Mononuclear cell (primary cell): ENCODE data around the gene SLC35F1. TPM values are rescaled to one million over a fixed set of nuclear protein-coding genes. Genes with fewer than 3 reads are reported as not detected.
"Not testable (repeated sequence)": the region's sequence is repeated elsewhere in the genome, so short reads cannot be mapped to it uniquely, and the experiment has no call there.

ENCODE experiments used
- H3K27me3 ChIP-seq: 2 replicates; pipeline ENCODE4 v1.6.0; 2011; ENCODE audit warnings: low read length, control low read depth; ENCODE audit not compliant: insufficient read depth
- H3K4me1 ChIP-seq: 2 replicates; pipeline ENCODE4 v1.5.1; 2011; ENCODE audit warnings: mild to moderate bottlenecking, low read length, control low read depth; ENCODE audit not compliant: insufficient read depth
- H3K4me3 ChIP-seq: 2 replicates; pipeline ENCODE4 v1.5.1; 2011; ENCODE audit warnings: mild to moderate bottlenecking, low read length, moderate library complexity
- H3K9me3 ChIP-seq: 2 replicates; pipeline ENCODE4 v1.5.1; 2011; ENCODE audit warnings: low read depth, mild to moderate bottlenecking, control low read depth, low read length
- total RNA-seq: library from RNA; depleted of rRNA; stranded (reverse); fragments of >200 nt; gene quantifications from one replicate; pipeline ENCODE4 v1.2.3, GENCODE V29; 2012

SLC35F1 gene
- total RNA-seq, 1 donor, result not detected

DNA sequence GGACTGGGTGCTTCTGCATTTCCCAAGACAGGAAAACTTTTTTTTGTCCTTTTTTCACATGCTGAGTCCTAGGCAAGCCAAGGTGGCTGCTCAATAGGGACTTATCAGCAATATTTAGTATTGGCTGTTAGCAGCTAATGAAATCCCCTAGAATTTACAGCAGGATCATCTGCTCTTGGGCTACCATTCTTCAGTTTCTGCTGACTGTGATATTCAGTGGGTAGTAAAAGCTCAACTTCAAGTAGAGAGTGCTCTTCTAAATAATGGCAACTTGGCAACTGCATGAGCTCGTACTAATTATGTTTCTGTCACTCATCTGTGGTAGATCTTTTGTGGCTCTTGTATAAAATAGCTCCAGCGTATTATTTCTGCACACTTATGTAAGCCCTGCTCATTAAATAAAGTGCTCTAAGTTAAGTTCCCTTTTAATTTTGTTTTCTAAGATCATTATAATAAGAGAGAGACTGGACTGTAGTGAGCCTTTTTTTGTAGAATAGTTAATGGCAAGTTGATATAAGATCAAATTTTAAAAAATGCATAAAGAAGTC, 110.3 kb downstream of the SLC35F1 start:
- no peaks in the 10 kb centered on the region for H3K27me3 ChIP-seq
- no peaks in the 10 kb centered on the region for H3K9me3 ChIP-seq
- H3K4me1 ChIP-seq, result no peaks in the 10 kb centered on the region
- no peak overlapping the region for H3K4me3 ChIP-seq

DNA sequence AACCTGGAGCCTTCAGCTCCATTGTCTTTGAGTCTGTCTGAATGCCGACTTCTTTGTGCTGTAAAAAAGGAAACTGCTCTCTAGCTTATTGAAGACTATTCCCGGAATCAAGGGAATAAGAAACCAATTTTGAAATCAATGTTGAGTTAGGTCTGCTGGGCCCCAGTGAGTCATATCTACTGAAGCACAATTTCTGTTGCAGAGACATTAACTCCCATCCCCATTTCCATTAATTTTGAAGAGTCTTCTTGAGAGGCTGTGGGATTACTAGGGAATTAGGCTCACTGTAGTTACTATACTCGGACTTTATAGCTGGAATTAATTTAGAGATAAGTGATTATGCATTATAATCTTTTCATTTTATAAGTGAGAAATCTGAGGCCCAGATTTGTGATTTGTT, 116.7 kb downstream of the SLC35F1 start:
- Histone ChIP-seq H3K9me3 (no peaks in the 10 kb centered on the region), H3K27me3 (no peaks in the 10 kb centered on the region)

DNA sequence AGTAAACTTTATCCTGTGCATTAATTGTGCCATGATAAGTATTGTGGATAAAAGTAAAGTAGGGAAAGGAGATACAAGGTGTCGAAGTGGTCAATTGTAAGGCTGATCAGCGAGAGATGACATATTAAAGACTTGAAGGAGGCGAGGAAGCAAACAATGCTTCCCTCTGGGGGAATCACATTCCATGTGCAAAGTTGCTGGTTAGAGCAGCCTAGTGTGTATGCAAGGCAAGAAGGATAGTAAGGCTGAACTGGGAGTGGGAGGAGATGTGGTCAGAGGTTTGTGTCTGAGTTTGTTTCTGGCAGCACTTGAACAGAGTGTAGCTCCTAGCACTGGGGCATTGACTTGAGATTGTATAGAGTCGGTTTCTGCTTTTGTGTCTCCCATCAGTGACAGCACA, 122.9 kb downstream of the SLC35F1 start:
- no peaks in the 10 kb centered on the region for H3K27me3 ChIP-seq
- no peaks in the 10 kb centered on the region for H3K4me1 ChIP-seq
- H3K9me3 ChIP-seq, result no peaks in the 10 kb centered on the region
- no peak overlapping the region for H3K4me3 ChIP-seq

More for the DNA sequence above, 116.7 kb downstream of the SLC35F1 start:
- Histone ChIP-seq H3K4me3 (no peak overlapping the region), H3K4me1 (no peaks in the 10 kb centered on the region)

DNA sequence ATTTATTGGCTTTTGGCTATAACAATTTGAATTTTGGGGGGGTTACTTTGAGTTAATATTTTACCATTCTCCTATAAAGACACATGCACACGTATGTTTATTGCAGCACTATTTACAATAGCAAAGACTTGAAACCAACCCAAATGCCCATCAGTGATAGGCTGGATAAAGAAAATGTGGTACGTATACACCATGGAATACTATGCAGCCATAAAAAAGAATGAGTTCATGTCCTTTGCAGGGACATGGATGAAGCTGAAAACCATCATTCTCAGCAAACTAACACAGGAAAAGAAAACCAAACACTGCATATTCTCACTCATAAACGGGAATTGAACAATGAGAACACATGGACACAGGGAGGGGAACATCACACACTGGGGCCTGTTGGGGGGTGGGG, 130.4 kb downstream of the SLC35F1 start:
- not testable (repeated sequence) for H3K4me1 ChIP-seq, H3K9me3 ChIP-seq, H3K4me3 ChIP-seq, H3K27me3 ChIP-seq

DNA sequence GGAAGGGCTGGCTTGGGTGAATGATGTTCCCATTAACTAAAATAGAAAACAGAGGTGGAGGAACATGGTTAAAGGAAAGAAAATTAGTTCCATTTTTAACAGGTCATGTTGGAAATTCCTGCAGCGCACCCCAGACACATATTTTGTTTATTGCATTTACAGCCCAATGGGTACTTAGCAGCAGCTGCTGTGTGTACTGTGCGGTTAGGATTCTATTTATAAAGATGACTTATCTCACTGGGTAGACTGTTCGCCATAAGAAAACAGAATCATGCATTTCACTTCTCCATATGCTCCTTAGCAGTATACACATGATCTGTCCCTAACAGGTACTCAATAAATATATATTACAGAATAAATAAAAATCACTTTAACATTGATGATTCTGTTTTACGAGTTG, 135.8 kb downstream of the SLC35F1 start:
- Histone ChIP-seq H3K4me3 (no peak overlapping the region), H3K9me3 (no peaks in the 10 kb centered on the region), H3K27me3 (no peaks in the 10 kb centered on the region), H3K4me1 (no peaks in the 10 kb centered on the region)

DNA sequence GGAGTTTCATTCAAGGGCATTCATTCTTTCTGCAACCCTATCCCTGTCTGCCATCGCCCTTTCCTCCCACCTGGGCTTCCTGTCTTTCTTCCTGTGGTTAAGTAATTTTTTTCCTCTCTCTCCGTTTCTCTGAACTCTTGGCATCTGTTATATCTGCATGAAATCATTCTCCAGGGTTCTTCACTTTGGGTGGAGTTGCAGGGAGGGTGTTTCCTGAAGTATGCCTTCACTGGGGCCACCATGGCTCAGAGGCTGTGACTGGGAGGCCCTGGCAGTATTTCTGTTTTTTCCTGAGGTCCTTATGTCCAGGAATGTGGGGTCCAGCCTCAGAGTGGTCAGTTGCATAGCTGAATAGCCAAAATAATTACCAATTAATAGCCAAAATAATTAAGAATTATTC, 137.2 kb downstream of the SLC35F1 start:
- Histone ChIP-seq H3K9me3 (no peaks in the 10 kb centered on the region), H3K27me3 (no peaks in the 10 kb centered on the region), H3K4me3 (no peak overlapping the region), H3K4me1 (no peaks in the 10 kb centered on the region)

DNA sequence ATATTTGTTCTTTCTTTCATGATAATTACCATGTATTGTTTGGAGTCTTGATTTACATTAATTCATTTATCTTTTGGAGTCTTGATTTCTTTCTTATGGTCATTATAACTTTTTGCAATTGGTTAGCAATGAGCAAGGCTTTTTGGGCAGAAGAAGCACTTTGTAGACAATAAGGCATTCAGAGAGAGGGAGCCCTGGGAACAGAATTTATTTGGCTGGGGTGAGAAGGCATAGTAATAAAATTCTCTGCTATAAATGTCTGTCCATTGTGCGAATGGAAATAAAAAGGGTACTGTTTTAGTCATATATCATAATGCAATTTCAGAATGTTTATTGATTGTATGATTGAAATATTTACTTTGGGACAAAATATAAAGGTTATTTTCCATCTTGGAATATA, 147.0 kb downstream of the SLC35F1 start:
- Histone ChIP-seq H3K27me3 (no peaks in the 10 kb centered on the region), H3K4me1 (no peaks in the 10 kb centered on the region), H3K4me3 (no peak overlapping the region)

DNA sequence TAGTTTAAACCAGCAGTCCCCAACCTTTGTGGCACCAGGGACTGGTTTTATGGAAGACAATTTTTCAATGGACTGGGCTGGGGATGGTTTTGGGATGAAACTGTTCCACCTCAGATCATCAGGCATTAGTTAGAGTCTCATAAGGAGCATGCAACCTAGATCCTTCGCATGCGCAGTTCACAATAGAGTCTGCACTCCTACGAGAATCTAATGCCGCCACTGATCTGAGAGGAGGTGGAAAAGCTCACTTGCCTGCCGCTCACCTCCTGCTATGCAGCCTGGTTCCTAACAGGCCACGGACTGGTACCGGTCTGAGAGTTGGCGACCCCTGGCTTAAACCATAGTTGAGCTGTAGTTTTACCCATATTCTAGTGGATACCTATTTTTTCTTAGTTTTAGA, 154.6 kb downstream of the SLC35F1 start:
- no peaks in the 10 kb centered on the region for H3K27me3 ChIP-seq
- no peaks in the 10 kb centered on the region for H3K9me3 ChIP-seq
- no peaks in the 10 kb centered on the region for H3K4me1 ChIP-seq
- no peak overlapping the region for H3K4me3 ChIP-seq

More for the DNA sequence above, 147.0 kb downstream of the SLC35F1 start:
- no peaks in the 10 kb centered on the region for H3K9me3 ChIP-seq

DNA sequence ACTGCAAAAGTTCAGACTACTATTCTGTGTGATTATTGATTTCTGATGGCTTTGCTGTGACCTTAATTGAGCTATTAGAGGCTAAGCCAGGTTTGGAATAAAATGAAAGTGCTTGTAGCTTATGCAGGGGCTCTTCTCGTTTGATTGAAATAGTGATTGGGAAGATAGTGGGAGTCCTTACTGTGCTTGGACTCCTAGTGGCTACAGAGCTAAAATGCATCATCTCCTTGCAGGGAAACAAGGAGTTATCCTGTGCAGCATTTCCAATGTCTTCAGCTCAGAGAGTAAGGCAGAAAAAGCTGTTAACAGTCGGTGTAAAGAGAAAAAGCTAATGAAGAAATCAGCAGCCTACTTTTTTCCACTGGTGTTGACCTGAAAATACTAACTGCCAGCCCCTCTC, 173.5 kb downstream of the SLC35F1 start:
- H3K27me3 ChIP-seq, result no peaks in the 10 kb centered on the region
- H3K4me1 ChIP-seq, result no peaks in the 10 kb centered on the region
- no peak overlapping the region for H3K4me3 ChIP-seq
- H3K9me3 ChIP-seq, result no peaks in the 10 kb centered on the region

DNA sequence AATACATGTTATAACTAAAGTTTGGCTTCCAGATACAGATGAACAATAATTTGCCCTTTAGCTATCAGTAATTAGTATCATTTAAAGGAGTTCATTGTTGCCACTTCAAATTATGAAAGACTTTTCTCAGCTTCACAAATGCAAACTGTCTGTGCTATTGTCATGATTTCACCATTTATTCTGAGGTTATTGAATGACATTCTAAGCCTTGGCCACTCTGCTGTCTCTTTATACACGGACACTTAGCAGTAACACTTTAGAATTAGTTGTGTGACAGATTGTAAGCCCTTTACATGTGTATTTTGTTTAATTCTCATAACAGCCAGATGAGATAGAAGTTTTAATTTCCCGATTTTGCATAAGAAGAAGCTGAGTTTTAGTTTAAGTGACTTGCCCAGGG, 176.6 kb downstream of the SLC35F1 start:
- no peaks in the 10 kb centered on the region for H3K27me3 ChIP-seq
- no peak overlapping the region for H3K4me3 ChIP-seq
- H3K9me3 ChIP-seq, result no peaks in the 10 kb centered on the region
- H3K4me1 ChIP-seq, result no peaks in the 10 kb centered on the region

DNA sequence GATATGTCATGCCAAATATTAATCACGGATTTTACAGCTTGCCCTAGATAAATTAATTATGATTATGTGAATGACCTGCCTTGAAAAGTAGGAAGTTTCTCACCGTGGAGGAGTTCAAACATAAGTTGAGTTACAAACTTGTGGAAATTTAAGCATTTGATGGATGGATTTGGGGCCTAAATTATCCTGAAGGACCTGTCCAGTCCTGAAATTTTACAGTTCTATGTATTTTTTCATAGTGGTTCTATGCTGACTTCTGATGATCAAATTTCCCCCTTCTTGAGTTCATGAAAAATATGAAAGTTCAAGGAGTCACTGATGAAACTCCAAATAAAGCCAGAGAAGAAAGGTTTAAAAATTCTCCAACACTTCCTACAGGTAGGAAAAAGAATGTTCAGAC, 178.6 kb downstream of the SLC35F1 start:
- Histone ChIP-seq H3K27me3 (no peaks in the 10 kb centered on the region), H3K4me3 (no peak overlapping the region), H3K9me3 (no peaks in the 10 kb centered on the region), H3K4me1 (no peaks in the 10 kb centered on the region)

DNA sequence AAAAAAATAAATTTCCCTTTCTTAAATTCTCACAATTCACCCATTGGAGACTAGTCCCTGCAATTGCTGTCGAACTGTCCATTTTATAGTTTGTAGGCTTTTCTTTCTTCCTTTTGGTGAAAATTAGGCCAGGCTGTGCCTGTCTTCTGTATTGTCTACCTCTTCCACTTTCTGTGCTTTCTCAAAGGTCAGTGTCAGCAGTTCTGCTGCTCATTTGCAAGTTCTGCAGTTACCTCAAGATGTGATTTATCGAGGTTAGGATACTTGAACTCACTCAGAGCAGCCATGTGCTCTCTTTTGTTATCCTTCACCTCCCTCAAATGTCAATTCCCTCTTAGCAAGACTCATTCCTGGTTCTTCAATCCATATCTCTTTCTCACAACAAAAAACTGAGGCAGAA, 179.1 kb downstream of the SLC35F1 start:
- Histone ChIP-seq H3K27me3 (no peaks in the 10 kb centered on the region), H3K4me3 (no peak overlapping the region), H3K9me3 (no peaks in the 10 kb centered on the region), H3K4me1 (no peaks in the 10 kb centered on the region)

DNA sequence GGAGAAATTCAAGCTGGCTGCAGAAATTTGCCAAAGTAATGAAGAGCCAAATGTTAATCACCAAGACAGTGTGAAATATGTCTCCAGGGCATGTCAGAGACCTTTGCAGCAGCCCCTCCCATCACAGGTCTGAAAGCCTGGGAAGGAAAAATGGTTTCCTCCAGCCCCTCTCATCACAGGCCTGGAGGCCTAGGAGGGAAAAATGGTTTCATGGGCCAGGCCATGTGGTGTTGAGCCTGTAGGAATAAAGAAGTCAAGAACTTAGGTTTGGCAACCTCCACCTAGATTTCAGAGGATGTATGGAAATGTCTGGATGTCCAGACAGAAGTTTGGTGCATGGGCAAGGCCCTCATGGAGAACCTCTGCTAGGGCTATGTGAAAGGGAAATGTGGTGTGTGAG, 185.0 kb downstream of the SLC35F1 start:
- Histone ChIP-seq H3K27me3 (no peaks in the 10 kb centered on the region), H3K4me3 (no peak overlapping the region), H3K4me1 (no peaks in the 10 kb centered on the region), H3K9me3 (no peaks in the 10 kb centered on the region)

DNA sequence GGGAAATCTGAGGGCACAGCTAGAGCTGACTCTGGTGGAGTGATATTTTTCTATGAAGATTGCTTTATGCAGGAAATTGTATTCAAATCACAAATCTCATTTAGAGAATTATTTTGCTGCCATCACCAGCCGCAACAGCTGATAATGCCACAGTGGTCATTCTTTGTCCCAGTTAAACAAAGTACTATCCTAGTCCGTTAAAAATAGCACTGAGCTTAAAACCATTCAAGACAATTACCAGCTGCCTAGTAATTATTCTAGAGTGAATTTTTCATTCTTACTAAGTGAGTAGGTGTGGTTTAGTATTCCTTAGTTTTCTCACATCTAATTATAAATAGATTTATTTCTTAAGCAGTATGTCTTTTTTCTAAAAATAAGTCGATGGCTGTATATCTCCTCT, 190.5 kb downstream of the SLC35F1 start:
- Histone ChIP-seq H3K4me3 (no peak overlapping the region), H3K4me1 (no peaks in the 10 kb centered on the region), H3K9me3 (no peaks in the 10 kb centered on the region), H3K27me3 (no peaks in the 10 kb centered on the region)

DNA sequence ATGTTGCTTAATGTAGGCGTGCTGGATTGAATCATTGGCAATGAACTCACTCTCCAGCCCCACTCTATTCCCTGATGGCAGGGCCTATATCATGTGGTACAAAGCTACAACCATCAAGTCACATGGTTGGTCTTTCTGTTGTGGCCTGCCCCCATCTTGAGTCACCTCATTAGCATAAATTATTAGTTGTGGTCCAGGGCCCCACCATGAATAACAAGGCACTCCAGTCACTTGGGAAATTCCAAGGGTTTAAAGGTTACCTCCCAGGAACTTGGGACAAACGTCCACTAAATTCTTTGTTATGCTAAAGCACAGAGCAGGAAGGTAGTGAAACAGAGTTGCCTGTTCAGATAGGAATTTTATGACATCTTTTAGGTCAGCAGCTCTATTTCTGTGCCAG, 193.7 kb downstream of the SLC35F1 start:
- Histone ChIP-seq H3K27me3 (no peaks in the 10 kb centered on the region), H3K9me3 (no peaks in the 10 kb centered on the region), H3K4me3 (no peak overlapping the region), H3K4me1 (no peaks in the 10 kb centered on the region)

DNA sequence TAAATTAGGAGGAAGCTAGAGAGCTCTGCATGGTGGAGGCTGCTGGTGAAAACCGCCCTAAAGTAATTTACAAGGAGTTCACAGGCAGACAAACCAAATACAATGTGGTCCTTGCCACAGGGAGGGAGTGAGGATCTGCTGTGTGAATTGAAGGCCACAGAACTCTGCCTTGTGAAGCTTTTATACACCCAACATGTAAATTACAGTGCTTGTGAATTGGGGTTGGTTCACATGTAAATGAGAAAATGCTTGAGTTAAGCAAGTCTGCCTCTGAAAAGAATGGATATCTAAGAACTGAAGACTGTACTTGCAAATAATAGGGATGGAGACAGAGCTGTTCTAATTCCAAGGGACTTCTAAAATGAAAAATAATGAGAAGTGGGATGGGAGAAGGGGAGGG, 194.2 kb downstream of the SLC35F1 start:
- H3K4me1 ChIP-seq, result no peaks in the 10 kb centered on the region
- no peaks in the 10 kb centered on the region for H3K27me3 ChIP-seq
- H3K9me3 ChIP-seq, result no peaks in the 10 kb centered on the region
- no peak overlapping the region for H3K4me3 ChIP-seq
